ENCODE results near the gene TP53. TPM values are rescaled to one million over a fixed set of nuclear protein-coding genes. Genes with fewer than 3 reads are reported as not detected.

TP53 gene
- total RNA-seq, 1 experiment from 2014 or later: 181 TPM

DNA sequence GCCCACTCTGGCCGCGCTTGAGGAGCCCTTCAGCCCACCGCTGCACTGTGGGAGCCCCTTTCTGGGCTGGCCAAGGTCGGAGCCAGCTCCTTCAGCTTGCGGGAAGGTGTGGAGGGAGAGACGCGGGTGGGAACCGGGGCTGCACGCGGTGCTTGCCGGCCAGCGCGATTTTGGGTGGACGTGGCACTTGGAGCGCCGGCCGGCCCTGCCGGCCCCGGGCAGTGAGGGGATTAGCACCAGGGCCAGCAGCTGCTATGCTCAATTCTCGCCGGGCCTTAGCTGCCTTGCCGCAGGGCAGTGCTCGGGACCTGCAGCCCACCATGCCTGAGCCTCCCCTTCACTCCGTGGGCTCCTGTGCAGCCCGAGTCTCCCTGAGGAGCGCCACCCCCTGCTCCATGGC, 46.5 kb downstream of the TP53 start:
- DNase-seq (ENCODE audit: unreplicated experiment): no peak
- CTCF ChIA-PET: interaction anchor here (2.0 to 3.3 kb wide), 2 partner anchors 9 to 32 kb away, joined by 6 to 18 read pairs; no protein-coding TSS in a partner anchor
- H3K9me3 Mint-ChIP-seq (ENCODE audit: unreplicated experiment): no peaks in the 10 kb centered on the region
- H3K36me3 Mint-ChIP-seq (ENCODE audit: insufficient read depth, unreplicated experiment): no peaks in the 10 kb centered on the region
- no peak overlapping the region for H3K27ac Mint-ChIP-seq (ENCODE audit: low read depth, unreplicated experiment)
- peaks cover 6% of the 10 kb centered on the region for H3K4me1 Mint-ChIP-seq (ENCODE audit: insufficient read depth, unreplicated experiment)
- POLR2A ChIA-PET: no interaction called here
- no TSS peak for BruUV-seq (replicated peaks)
- H3K4me3 Mint-ChIP-seq (ENCODE audit: unreplicated experiment): no peak overlapping the region
- H3K27me3 Mint-ChIP-seq (ENCODE audit: insufficient read depth, unreplicated experiment): no peaks in the 10 kb centered on the region
- intact Hi-C loops (cut with micrococcal nuclease): no loop called here
- TF ChIP-seq, protein P1, sequence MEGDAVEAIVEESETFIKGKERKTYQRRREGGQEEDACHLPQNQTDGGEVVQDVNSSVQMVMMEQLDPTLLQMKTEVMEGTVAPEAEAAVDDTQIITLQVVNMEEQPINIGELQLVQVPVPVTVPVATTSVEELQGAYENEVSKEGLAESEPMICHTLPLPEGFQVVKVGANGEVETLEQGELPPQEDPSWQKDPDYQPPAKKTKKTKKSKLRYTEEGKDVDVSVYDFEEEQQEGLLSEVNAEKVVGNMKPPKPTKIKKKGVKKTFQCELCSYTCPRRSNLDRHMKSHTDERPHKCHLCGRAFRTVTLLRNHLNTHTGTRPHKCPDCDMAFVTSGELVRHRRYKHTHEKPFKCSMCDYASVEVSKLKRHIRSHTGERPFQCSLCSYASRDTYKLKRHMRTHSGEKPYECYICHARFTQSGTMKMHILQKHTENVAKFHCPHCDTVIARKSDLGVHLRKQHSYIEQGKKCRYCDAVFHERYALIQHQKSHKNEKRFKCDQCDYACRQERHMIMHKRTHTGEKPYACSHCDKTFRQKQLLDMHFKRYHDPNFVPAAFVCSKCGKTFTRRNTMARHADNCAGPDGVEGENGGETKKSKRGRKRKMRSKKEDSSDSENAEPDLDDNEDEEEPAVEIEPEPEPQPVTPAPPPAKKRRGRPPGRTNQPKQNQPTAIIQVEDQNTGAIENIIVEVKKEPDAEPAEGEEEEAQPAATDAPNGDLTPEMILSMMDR (IDR thresholded peaks at IDR 0.05; ENCODE audit: unreplicated experiment): no peak

DNA sequence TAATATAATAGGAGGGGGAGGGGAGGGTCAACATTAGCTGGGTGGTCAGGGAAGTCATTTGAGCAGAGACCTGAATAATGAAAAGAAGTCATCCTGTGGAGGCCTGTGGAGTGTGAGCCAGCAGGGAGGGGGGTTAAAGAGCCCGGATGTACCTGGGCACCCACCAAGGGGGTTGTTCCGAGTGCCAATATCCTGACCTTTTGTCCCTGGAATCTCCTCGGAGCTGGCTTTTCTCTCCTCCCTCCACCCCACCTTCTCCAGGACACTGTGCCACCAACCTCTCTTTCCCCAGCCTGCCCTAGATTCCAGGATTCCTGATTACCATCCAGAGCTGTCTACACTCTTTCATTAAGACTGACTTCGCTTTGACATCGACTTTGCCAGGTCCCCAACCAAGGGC, 51.1 kb downstream of the TP53 start:
- TF ChIP-seq, protein P1 (IDR thresholded peaks at IDR 0.05; ENCODE audit: unreplicated experiment): no peak
- Mint-ChIP-seq H3K36me3 (ENCODE audit: insufficient read depth, unreplicated experiment) (no peaks in the 10 kb centered on the region), H3K4me1 (ENCODE audit: insufficient read depth, unreplicated experiment) (no peaks in the 10 kb centered on the region), H3K9me3 (ENCODE audit: unreplicated experiment) (no peaks in the 10 kb centered on the region), H3K27me3 (ENCODE audit: insufficient read depth, unreplicated experiment) (no peaks in the 10 kb centered on the region), H3K4me3 (ENCODE audit: unreplicated experiment) (no peak overlapping the region), H3K27ac (ENCODE audit: low read depth, unreplicated experiment) (no peak overlapping the region)
- intact Hi-C loops (cut with micrococcal nuclease): no loop called here
- BruUV-seq (replicated peaks): no TSS peak
- ChIA-PET POLR2A (interaction anchor here (1.1 to 12.8 kb wide), 2 partner anchors 9 to 51 kb away, joined by 3 to 208 read pairs; partner anchors contain the start of genes SAT2, TP53 and WRAP53), CTCF (interaction anchor here (0.7 kb wide), 1 partner anchor 63 kb away, joined by 4 read pairs; no protein-coding TSS in a partner anchor)
- no peak for DNase-seq (ENCODE audit: unreplicated experiment)

DNA sequence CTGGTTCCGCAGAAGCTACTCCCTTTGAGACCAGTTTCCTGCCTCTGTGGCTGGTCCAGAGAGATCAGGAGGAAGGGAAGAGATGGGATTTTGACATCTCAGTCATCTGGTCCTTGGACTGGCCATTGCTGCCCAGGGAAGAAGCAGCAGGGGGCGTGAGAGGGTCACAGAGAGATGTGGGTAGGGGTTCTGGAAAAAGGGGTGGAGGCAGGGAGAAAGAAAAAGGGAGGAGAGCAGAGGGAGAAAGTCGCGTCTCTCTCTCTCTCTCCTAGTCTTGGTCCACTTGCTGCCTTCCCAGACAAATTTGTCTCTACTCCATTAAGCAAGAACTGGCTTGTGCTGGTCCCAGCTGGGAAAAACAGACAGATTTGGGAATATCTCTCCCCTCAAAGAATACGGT, 52.9 kb downstream of the TP53 start:
- Mint-ChIP-seq H3K27me3 (ENCODE audit: insufficient read depth, unreplicated experiment) (no peaks in the 10 kb centered on the region), H3K36me3 (ENCODE audit: insufficient read depth, unreplicated experiment) (no peaks in the 10 kb centered on the region), H3K9me3 (ENCODE audit: unreplicated experiment) (no peaks in the 10 kb centered on the region), H3K4me1 (ENCODE audit: insufficient read depth, unreplicated experiment) (no peaks in the 10 kb centered on the region), H3K27ac (ENCODE audit: low read depth, unreplicated experiment) (no peak overlapping the region), H3K4me3 (ENCODE audit: unreplicated experiment) (no peak overlapping the region)
- DNase-seq (ENCODE audit: unreplicated experiment): peak; percentile 55
- TF ChIP-seq, protein P1 (IDR thresholded peaks at IDR 0.05; ENCODE audit: unreplicated experiment): peak; percentile 51
- intact Hi-C loops (cut with micrococcal nuclease): no loop called here
- no TSS peak for BruUV-seq (replicated peaks)
- ChIA-PET CTCF (interaction anchor here (0.7 to 4.4 kb wide), 6 partner anchors 24 to 82 kb away, joined by 3 to 48 read pairs (median 5); partner anchors contain the start of genes TP53 and WRAP53), POLR2A (interaction anchor here (12.8 kb wide), 1 partner anchor 53 kb away, joined by 208 read pairs; the partner anchor contains the start of genes TP53 and WRAP53)

- ChIA-PET POLR2A (interaction anchor here (1.1 to 12.8 kb wide), 3 partner anchors 34 to 54 kb away, joined by 4 to 208 read pairs (median 4); partner anchors contain the start of genes SOX15, TP53 and WRAP53), CTCF (interaction anchor here (0.6 to 4.4 kb wide), 18 partner anchors 9 to 309 kb away, joined by 3 to 48 read pairs (median 5); partner anchors contain the start of genes ATP1B2, TP53 and WRAP53)
- Mint-ChIP-seq H3K4me3 (ENCODE audit: unreplicated experiment) (no peak overlapping the region), H3K9me3 (ENCODE audit: unreplicated experiment) (no peaks in the 10 kb centered on the region), H3K27me3 (ENCODE audit: insufficient read depth, unreplicated experiment) (no peaks in the 10 kb centered on the region), H3K4me1 (ENCODE audit: insufficient read depth, unreplicated experiment) (no peaks in the 10 kb centered on the region), H3K27ac (ENCODE audit: low read depth, unreplicated experiment) (no peak overlapping the region), H3K36me3 (ENCODE audit: insufficient read depth, unreplicated experiment) (no peaks in the 10 kb centered on the region)
- TF ChIP-seq, protein P1 (IDR thresholded peaks at IDR 0.05; ENCODE audit: unreplicated experiment): no peak
- intact Hi-C loops (cut with micrococcal nuclease): no loop called here
- BruUV-seq (replicated peaks): no TSS peak
- no peak for DNase-seq (ENCODE audit: unreplicated experiment)
Measured at GRCh38 chr17:7633093-7633492, 54.2 kb downstream of the TP53 start.

All from MCF 10A (cell line).